ELR (cell line): ENCODE data around the gene TMEM120B.
"Not testable (repeated sequence)": the region's sequence is repeated elsewhere in the genome, so short reads cannot be mapped to it uniquely, and the experiment has no call there.

ENCODE experiments used
- DNase-seq: peaks from one replicate; pipeline ENCODE4 v3.0.0-alpha.2; 2015; ENCODE audit warnings: low read depth

The TMEM120B gene

DNA sequence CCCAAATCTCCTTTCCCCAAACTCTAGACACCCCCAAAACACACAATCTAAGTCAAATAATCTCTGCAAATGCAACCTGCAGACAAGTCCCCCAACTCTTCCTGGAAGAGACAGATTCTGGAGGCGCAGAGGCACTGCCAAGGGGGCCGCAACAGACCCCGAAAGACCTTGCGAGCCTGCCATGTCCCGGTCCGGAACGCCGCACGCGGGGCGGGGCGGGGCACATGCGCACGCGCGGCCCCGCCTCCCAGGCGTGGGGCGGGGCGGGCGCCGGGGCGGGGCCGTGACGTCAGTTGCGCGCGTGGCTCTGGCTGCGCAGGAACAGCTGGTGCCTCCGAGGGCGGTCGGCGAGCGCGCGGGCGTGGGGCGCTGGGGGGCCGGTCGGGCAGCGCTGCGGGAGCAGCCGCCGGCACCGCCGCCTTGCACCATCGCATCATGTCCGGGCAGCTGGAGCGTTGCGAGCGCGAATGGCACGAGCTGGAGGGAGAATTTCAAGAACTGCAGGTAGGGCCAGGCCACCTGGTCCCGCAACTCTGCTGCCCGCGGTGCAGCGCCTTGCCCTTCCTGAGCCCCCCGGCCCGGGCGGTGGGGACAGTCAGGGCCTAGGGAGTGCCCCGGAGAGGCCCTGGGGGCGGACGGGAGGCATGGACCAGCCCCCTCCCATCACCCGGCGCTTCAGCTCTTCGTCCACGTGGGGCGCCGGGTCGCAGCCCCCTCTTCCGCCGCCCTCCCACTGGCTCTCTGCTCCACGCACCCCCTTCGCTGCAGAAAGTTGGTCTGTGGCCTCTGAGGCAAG, at the start of gene TMEM120B:
TMEM120B (plus strand) TSS at position 292 of the 796 bp plus-strand sequence; CDS start at position 436, 144 bp downstream.
- peak; percentile 81 for DNase-seq

GRCh38 chr12:121663610-121663929, 49.0 kb upstream of the TMEM120B start:
- no peak for DNase-seq

- not testable (repeated sequence) for DNase-seq
Measured at GRCh38 chr12:121666829-121667228, 45.7 kb upstream of the TMEM120B start.

GRCh38 chr12:121668750-121669520, 43.6 kb upstream of the TMEM120B start:
- DNase-seq: peak; percentile 66

- no peak for DNase-seq
Measured at GRCh38 chr12:121669521-121669900, 43.0 kb upstream of the TMEM120B start, which contains the start of gene MORN3. TSS of gene MORN3 (minus strand) at chr12:121669654. CDS start at chr12:121669483, 171 bp downstream.

- no peak for DNase-seq
Measured at GRCh38 chr12:121673013-121673511, 39.5 kb upstream of the TMEM120B start.

DNA sequence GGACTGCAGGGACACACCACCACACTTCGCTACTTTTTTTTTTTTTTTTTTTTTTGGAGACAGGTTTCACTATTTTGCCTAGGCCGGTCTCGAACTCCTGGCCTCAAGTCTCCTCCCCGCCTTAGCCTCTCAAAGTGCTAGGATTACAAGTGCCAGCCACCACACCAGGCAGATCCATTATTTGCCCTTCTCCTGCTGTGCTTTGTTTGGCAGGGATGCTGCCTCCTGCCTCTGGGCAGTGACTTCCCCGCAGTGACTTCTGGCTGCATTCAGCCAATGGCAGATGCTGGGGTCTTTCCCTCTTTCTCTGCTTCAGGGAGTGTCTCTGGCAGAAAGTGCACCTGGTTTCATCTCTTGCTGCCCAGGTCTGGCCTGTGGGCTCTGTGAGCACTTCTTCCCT, 36.4 kb upstream of the TMEM120B start:
- no peak for DNase-seq

- no peak for DNase-seq
Measured at GRCh38 chr12:121678305-121678704, 34.2 kb upstream of the TMEM120B start.

GRCh38 chr12:121678716-121679300, 33.7 kb upstream of the TMEM120B start:
- DNase-seq: no peak

DNA sequence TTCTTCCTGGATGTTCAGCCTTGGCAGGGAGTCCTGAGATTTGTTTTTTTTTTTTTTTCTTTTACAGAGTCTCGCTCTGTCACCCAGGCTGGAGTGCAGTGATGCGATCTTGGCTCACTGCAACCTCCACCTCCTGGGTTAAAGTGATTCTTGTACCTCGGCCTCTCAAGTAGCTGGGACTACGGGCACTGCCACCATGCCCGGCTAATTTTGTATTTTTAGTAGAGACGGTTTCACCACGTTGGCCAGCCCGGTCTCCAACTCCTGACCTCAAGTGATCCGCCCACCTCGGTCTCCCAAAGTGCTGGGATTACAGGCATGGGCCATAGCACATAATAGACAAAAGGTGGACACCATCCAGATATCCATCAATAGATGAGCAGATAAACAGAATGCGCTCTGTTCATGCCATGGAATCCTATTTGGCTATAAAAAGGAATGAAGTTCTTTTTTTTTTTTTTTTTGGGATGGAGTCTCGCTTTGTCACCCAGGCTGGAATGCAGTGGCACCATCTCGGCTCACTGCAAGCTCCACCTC, 32.8 kb upstream of the TMEM120B start:
- DNase-seq: not testable (repeated sequence)

- DNase-seq: no peak
Measured at GRCh38 chr12:121688966-121689365, 23.6 kb upstream of the TMEM120B start.

GRCh38 chr12:121689430-121689829, 23.1 kb upstream of the TMEM120B start:
- DNase-seq: no peak

GRCh38 chr12:121692744-121693143, 19.8 kb upstream of the TMEM120B start:
- not testable (repeated sequence) for DNase-seq

GRCh38 chr12:121693155-121693687, 19.3 kb upstream of the TMEM120B start:
- no peak for DNase-seq

DNA sequence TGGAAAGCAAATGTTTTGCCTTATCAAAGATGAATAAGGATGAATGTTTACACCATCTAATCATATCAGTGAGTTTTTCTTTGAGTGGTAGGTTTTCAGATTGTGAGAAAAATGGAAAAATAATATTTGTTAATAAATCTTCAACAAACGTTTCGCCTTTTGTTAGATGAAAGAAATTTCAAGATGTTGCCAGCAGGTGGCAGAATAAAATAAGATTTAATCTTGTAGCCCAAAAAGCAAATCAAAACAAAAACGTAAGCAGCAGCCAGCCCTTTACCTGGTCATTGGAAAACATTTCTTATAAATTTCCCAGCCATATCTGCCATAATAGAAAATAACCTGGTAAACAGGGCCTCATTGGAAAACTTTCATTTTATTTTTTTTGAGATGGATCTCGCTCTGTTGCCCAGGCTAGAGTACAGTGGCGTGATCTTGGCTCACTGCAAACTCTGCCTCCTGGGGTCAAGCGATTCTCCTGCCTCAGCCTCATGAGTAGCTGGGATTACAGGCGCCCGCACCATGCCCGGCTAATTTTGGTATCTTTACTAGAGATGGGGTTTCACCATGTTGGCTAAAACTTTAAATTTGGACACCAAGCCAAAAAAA, 15.4 kb upstream of the TMEM120B start:
- DNase-seq: peak; percentile 75

GRCh38 chr12:121697861-121698260, 14.7 kb upstream of the TMEM120B start:
- DNase-seq: not testable (repeated sequence)

DNA sequence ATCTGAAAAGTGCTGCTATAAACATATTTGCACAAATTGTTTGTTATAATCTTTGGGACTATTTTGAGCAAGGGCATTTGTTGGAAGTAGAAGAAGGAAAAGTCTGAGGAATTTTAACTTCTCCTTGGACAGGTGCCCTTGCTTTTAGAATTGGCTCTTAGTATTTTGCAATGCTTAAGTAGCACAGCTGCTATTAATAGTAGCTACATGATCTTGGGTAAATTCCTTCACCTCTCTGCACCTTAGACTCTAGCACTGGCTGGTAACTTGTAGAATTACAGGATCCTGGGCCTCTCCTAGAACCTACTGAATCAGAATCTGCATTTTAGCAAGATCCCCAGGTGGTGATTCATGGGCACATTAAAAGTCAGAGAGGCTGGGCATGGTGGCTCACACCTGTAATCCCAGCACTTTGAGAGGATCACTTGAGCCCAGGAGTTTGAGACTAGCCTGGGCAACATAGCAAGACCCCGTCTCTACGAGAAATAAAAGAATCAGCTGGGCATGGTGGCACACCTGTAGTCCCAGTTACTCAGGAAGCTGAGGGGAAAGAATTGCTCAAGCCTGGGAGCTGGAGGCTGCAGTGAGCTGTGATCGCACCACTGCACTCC, 10.8 kb upstream of the TMEM120B start:
- DNase-seq: no peak

DNA sequence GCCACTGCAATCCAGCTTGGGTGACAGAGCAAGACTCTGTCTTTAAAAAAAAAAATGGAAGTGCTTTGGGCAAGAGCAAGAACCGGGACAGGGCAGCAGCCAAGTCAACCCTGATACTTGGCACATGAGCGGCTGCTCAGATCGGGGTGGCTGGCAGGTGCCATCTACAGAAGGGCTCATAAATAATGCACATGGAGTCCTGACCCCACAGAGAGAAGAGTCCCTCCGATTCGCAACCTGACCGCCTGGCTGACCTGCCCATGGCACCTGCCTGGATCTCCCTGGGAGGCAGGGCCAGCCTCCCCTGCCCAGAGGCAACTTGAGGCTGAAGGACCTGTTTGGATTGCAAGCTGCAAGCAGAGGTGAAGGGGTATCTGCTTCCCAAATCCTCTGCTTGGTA, 9.6 kb upstream of the TMEM120B start:
- DNase-seq: no peak

GRCh38 chr12:121705514-121705913, 7.0 kb upstream of the TMEM120B start:
- DNase-seq: no peak

GRCh38 chr12:121708313-121709063, 4.1 kb upstream of the TMEM120B start:
- no peak for DNase-seq

- not testable (repeated sequence) for DNase-seq
Measured at GRCh38 chr12:121709064-121709424, 3.5 kb upstream of the TMEM120B start.
